Thyroid gland (tissue), 4 donors: Measurements from ENCODE around the gene ANKHD1. TPM values are rescaled to one million over a fixed set of nuclear protein-coding genes. Genes with fewer than 3 reads are reported as not detected.
A peak's percentile ranks its signal among the peaks of the same experiment; 100 is the strongest.

ENCODE experiments used
- DNase-seq, 2 donors: peaks; one replicate each; pipeline ENCODE4 v3.0.0-alpha.2; 2019
- H3K27ac ChIP-seq, 3 donors: fragments of 200-600 bp; sonication (generic); 1 replicate in 2 of 3; 2 replicates in 1 of 3; pipeline ENCODE4 v1.5.1; 2016 to 2019; ENCODE audit warnings: mild to moderate bottlenecking in 1 of 3, moderate library complexity in 1 of 3
- H3K27me3 ChIP-seq: fragments of 200-600 bp; sonication (generic); one replicate; pipeline ENCODE4 v1.5.1; 2019
- H3K36me3 ChIP-seq, 2 donors: fragments of 200-600 bp; sonication (generic); one replicate each; pipeline ENCODE4 v1.5.1; 2016 to 2019
- H3K4me1 ChIP-seq, 2 donors: fragments of 200-600 bp; sonication (generic); one replicate each; pipeline ENCODE4 v1.5.1; 2017 to 2019
- H3K4me3 ChIP-seq, 3 donors: fragments of 200-600 bp; sonication (generic); replicated peaks in 1 of 3; 1 replicate in 2 of 3; 2 replicates in 1 of 3; pipeline ENCODE4 v1.5.1; 2016; ENCODE audit warnings: mild to moderate bottlenecking in 1 of 3
- H3K9me3 ChIP-seq: fragments of 200-600 bp; sonication (generic); one replicate; pipeline ENCODE4 v1.5.1; 2017
- POLR2A ChIP-seq, 2 donors: fragments of 450-650 bp; IDR thresholded peaks; one replicate each; pipeline ENCODE4 v1.6.1; 2017; ENCODE audit warnings: antibody characterized with exemption in 2 of 2, mild to moderate bottlenecking in 2 of 2, moderate library complexity in 1 of 2
- WGBS, 2 donors: methylation state at CpG; one replicate each; pipeline ENCODE4 v1.1.5; 2017; 5-methylcytosine and 5-hydroxymethylcytosine counted together
- intact Hi-C: fragments of 100-400 bp; cut with DNase I; formaldehyde crosslinking; loops from one replicate; pipeline ENCODE4 v1.15.1; 2023
- total RNA-seq, 4 donors: library from RNA; depleted of rRNA; stranded (reverse); fragments of >200 nt; gene quantifications; one replicate each; pipeline ENCODE4 v1.2.3, GENCODE V29; 2016
- TF ChIP-seq, protein P1 (sequence below), 6 experiments: fragments of 200-600 bp in 3 of 6; fragments of 450-650 bp in 3 of 6; sonication (generic) in 3 of 6; IDR thresholded peaks; one replicate each; pipeline ENCODE4 v1.5.1; 2016 to 2019; ENCODE audit warnings: antibody characterized with exemption in 6 of 6, mild to moderate bottlenecking in 2 of 6, inconsistent platforms in 1 of 6, moderate library complexity in 1 of 6

The ANKHD1 gene, protein sequence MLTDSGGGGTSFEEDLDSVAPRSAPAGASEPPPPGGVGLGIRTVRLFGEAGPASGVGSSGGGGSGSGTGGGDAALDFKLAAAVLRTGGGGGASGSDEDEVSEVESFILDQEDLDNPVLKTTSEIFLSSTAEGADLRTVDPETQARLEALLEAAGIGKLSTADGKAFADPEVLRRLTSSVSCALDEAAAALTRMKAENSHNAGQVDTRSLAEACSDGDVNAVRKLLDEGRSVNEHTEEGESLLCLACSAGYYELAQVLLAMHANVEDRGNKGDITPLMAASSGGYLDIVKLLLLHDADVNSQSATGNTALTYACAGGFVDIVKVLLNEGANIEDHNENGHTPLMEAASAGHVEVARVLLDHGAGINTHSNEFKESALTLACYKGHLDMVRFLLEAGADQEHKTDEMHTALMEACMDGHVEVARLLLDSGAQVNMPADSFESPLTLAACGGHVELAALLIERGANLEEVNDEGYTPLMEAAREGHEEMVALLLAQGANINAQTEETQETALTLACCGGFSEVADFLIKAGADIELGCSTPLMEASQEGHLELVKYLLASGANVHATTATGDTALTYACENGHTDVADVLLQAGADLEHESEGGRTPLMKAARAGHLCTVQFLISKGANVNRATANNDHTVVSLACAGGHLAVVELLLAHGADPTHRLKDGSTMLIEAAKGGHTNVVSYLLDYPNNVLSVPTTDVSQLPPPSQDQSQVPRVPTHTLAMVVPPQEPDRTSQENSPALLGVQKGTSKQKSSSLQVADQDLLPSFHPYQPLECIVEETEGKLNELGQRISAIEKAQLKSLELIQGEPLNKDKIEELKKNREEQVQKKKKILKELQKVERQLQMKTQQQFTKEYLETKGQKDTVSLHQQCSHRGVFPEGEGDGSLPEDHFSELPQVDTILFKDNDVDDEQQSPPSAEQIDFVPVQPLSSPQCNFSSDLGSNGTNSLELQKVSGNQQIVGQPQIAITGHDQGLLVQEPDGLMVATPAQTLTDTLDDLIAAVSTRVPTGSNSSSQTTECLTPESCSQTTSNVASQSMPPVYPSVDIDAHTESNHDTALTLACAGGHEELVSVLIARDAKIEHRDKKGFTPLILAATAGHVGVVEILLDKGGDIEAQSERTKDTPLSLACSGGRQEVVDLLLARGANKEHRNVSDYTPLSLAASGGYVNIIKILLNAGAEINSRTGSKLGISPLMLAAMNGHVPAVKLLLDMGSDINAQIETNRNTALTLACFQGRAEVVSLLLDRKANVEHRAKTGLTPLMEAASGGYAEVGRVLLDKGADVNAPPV (N-terminal part only)
- 100 to 1,000 TPM; 148 to 247 (median 163) TPM for total RNA-seq

DNA sequence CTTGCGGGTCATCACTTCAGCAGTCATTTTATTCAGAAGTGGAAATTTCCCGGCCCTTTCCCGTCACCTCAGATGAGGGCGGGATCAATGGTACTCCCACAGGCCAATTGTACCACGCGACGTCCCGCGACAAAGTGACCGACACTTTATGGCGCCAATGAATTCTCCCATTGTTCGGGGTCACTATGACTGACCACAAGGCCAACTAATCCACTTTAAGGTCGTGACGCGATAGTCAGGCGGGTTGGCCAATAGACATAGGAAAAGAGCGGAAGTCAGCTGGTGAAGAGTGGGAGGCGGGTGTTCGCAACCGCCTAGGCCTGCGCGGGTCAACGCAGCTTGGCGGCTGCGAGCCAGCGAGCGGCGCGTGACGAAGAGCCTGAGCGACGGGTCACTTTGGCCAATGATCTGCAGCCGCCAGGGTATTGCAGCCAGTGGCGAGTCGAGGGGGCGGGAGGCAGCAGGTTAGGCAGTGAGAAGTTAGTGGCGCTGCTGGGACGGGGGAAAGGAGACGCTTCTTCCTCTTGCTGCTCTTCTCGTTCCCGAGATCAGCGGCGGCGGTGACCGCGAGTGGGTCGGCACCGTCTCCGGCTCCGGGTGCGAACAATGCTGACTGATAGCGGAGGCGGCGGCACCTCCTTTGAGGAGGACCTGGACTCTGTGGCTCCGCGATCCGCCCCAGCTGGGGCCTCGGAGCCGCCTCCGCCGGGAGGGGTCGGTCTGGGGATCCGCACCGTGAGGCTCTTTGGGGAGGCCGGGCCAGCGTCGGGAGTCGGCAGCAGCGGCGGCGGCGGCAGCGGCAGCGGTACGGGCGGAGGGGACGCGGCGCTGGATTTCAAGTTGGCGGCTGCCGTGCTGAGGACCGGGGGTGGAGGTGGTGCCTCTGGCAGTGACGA, at the start of gene ANKHD1:
Gene ANKHD1 (plus strand): TSS at position 472 of the 896 bp plus-strand sequence. CDS start 135 bp downstream, at position 607.
- Histone ChIP-seq H3K27ac (peak within 1 kb of the TSS; percentile 95 to 98 (median 97)), H3K9me3 (no peaks in the 10 kb centered on the region), H3K4me3 (peak within 1 kb of the TSS; percentile 85 to 100 (median 99)), H3K27me3 (no peaks in the 10 kb centered on the region), H3K36me3 (no peaks in the 10 kb centered on the region), H3K4me1 (peaks cover 30 to 31% of the 10 kb centered on the region in 2 donors)
- WGBS, 2 donors = 1% methylated on average over 29 to 35 of the region's 83 CpGs
- intact Hi-C loops = loop anchor here (5.0 kb wide), 2 partner anchors 166 to 246 kb away; partner anchors contain the start of genes IK and NDUFA2
- TF ChIP-seq POLR2A (IDR thresholded peaks at IDR 0.05) = peak; percentile 87 to 99
- TF ChIP-seq, protein P1, sequence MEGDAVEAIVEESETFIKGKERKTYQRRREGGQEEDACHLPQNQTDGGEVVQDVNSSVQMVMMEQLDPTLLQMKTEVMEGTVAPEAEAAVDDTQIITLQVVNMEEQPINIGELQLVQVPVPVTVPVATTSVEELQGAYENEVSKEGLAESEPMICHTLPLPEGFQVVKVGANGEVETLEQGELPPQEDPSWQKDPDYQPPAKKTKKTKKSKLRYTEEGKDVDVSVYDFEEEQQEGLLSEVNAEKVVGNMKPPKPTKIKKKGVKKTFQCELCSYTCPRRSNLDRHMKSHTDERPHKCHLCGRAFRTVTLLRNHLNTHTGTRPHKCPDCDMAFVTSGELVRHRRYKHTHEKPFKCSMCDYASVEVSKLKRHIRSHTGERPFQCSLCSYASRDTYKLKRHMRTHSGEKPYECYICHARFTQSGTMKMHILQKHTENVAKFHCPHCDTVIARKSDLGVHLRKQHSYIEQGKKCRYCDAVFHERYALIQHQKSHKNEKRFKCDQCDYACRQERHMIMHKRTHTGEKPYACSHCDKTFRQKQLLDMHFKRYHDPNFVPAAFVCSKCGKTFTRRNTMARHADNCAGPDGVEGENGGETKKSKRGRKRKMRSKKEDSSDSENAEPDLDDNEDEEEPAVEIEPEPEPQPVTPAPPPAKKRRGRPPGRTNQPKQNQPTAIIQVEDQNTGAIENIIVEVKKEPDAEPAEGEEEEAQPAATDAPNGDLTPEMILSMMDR (IDR thresholded peaks at IDR 0.05) = no peak
- peak; percentile 99 to 100 for DNase-seq

DNA sequence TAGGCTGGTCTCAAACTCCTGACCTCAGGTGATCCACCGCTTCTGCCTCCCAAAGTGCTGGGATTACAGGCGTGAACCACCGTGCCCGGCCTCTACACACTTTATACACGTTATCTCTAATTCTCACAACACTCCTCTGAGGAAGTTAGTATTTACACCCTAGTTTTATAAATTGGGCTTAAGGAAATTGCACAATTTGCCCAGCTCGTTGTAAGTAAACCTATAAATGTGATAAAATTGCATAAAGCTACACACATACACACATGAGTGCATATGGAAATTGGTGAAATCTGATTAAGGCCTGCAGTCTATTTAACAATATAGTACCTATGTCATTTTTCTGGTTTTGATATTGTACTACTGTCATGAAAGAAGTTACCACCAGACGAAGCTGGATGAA, 46.1 kb upstream of the ANKHD1 start:
- Histone ChIP-seq H3K9me3 (no peaks in the 10 kb centered on the region), H3K27ac (no peak overlapping the region), H3K36me3 (no peaks in the 10 kb centered on the region), H3K4me3 (no peak overlapping the region), H3K27me3 (no peaks in the 10 kb centered on the region), H3K4me1 (peaks cover 4 to 10% of the 10 kb centered on the region in 2 donors)
- 92 to 94% methylated on average over 7 of the region's 7 CpGs for WGBS, 2 donors
- intact Hi-C loops = loop anchor here (10.0 kb wide), 2 partner anchors 191 to 281 kb away; no protein-coding TSS in a partner anchor
- no peak for DNase-seq
- TF ChIP-seq POLR2A (IDR thresholded peaks at IDR 0.05) = no peak
- TF ChIP-seq, protein P1 (IDR thresholded peaks at IDR 0.05) = no peak

DNA sequence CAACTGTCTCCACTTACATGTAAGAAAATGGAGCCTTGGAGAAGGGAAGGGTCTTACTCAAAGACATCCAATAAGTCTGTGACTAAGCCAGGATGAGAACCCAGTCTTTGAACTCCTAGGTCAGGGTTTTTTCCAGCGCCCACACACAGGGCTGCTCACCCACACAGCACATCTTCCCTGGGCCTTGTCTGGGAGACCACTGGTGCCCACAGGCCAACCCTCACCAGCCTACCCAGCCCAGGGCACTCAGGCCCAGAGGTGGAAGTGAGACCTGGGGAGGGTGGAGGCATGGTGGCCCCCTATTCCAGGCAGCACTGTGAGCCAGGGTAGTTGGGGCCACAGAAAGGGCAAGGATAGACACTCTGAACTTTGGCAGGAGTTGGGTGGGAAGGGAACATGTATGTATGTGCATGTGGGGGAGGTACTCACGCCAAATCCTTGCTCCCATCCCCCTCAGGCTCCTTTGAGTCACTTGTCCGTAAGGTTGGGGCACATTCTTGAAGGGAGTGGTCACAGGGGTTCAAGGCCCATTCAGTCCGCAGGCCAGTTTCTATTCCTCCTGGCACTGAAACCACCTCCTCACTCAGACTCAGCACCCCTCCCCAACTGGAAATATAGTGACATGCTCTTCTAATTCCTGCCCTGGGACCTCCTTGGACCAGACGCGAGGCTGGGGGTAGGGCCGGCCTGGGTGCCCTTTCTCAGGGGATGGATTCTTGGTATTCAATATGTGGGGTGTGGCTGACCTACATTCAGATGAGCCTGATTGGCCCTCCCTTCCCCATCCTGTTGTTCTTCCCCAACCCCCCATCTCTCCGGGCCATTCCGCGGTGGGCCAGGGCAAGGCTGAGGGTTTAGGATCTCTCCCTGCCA, 44.5 kb upstream of the ANKHD1 start:
- intact Hi-C loops = loop anchor here (10.0 kb wide), 2 partner anchors 192 to 282 kb away; no protein-coding TSS in a partner anchor
- H3K9me3 ChIP-seq = no peaks in the 10 kb centered on the region
- H3K36me3 ChIP-seq = no peaks in the 10 kb centered on the region
- no peak overlapping the region for H3K27ac ChIP-seq
- 36 to 40% methylated on average over 10 of the region's 10 CpGs for WGBS, 2 donors
- peaks cover 0 to 10% of the 10 kb centered on the region in 2 donors for H3K4me1 ChIP-seq
- TF ChIP-seq, protein P1 (IDR thresholded peaks at IDR 0.05) = no peak
- TF ChIP-seq POLR2A (IDR thresholded peaks at IDR 0.05) = no peak
- no peaks in the 10 kb centered on the region for H3K27me3 ChIP-seq
- DNase-seq = no peak
- H3K4me3 ChIP-seq = no peak overlapping the region
